Measurements from ENCODE around the gene SOBP. TPM values are rescaled to one million over a fixed set of nuclear protein-coding genes. Genes with fewer than 3 reads are reported as not detected.
A peak's percentile ranks its signal among the peaks of the same experiment; 100 is the strongest.

Gene SOBP
- total RNA-seq, 1 experiment from 2014 or later = 0.22 TPM

DNA sequence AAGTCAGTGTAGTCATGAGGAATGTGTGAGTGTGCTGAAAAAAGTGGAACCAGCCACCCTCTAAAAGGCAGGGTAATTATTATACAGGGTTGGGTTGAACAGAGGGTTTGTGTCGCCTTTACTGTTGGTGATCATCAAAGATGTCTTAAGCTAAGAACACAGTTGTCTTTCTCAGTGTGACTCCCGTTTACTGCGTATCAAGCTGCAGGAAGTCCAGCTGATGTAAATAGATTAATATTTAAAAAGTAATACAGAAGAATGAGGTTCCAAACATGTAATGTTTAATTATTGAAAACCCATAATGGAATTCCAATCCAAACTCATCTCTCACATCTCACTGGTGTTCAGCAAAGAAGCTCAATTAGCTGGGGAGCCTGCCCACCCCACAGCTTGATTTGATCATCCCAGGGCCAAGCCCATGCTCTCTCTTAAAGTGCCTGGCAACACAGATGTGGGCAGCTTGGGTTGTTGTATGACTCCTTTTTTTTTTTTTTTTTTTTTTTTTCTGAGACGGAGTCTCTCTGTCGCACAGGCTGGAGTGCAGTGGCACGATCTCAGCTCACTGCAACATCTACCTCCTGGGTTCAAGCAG is 127.5 kb downstream of the SOBP start:
- TF ChIP-seq, protein P1, sequence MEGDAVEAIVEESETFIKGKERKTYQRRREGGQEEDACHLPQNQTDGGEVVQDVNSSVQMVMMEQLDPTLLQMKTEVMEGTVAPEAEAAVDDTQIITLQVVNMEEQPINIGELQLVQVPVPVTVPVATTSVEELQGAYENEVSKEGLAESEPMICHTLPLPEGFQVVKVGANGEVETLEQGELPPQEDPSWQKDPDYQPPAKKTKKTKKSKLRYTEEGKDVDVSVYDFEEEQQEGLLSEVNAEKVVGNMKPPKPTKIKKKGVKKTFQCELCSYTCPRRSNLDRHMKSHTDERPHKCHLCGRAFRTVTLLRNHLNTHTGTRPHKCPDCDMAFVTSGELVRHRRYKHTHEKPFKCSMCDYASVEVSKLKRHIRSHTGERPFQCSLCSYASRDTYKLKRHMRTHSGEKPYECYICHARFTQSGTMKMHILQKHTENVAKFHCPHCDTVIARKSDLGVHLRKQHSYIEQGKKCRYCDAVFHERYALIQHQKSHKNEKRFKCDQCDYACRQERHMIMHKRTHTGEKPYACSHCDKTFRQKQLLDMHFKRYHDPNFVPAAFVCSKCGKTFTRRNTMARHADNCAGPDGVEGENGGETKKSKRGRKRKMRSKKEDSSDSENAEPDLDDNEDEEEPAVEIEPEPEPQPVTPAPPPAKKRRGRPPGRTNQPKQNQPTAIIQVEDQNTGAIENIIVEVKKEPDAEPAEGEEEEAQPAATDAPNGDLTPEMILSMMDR (conservative IDR thresholded peaks at IDR 0.05) = no peak
- no peak for TF ChIP-seq EZH2 (IDR thresholded peaks at IDR 0.05; ENCODE audit: low read depth)
- no peaks in the 10 kb centered on the region for H3K27me3 ChIP-seq (ENCODE audit: insufficient read depth, low read depth)
- H3K4me1 ChIP-seq (replicated peaks; ENCODE audit: insufficient read depth) = 0 out of 2 replicates have a peak, but pooled peaks cover 5% of the 10 kb centered on the region
- no peaks in the 10 kb centered on the region for H3F3A ChIP-seq (ENCODE audit: insufficient read depth, low read depth)
- ChIA-PET POLR2A (ENCODE audit: unreplicated experiment) (no interaction called here), CTCF (no interaction called here)
- H3K9me2 ChIP-seq (ENCODE audit: insufficient read depth) = no peaks in the 10 kb centered on the region
- no peaks in the 10 kb centered on the region for H3K9me3 ChIP-seq (ENCODE audit: insufficient read depth, low read depth)
- H3K79me2 ChIP-seq (ENCODE audit: low read depth) = no peaks in the 10 kb centered on the region
- no TSS peak for BruUV-seq (replicated peaks)
- H2AFZ ChIP-seq = no peak overlapping the region
- intact Hi-C loops (cut with micrococcal nuclease; ENCODE audit: unreplicated experiment) = no loop called here
- no peak overlapping the region for H3K4me2 ChIP-seq
- peak in 1 of 2 experiments; percentile 15 for DNase-seq
- H3K27ac ChIP-seq = no peak overlapping the region
- no peaks in the 10 kb centered on the region for H3K36me3 ChIP-seq (ENCODE audit: low read depth)
- no peak overlapping the region for H3K4me3 ChIP-seq
- H4K20me1 ChIP-seq (ENCODE audit: insufficient read depth) = no peaks in the 10 kb centered on the region

DNA sequence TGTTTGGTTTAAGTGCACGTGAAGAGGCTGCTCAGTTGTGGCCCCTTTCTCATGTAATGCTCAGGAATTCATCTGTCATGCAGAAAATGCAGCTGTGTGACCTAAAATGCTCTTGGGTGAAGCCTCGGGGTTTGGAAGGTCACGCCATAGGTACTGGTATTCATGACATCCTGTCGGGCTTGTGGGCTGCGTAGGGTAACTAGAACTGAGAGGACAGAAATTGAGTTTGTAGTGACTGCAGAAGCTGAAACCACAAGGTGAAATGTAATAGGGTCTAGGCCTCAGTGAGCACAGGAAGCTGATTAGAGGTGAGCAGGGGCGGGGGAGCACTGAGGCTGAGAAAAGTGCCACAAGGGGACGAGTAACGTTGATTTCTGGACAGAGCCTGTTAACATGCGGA is 128.8 kb downstream of the SOBP start:
- Histone ChIP-seq H3K79me2 (ENCODE audit: low read depth) (no peaks in the 10 kb centered on the region), H3K27me3 (ENCODE audit: insufficient read depth, low read depth) (no peaks in the 10 kb centered on the region), H2AFZ (no peak overlapping the region), H3K27ac (no peak overlapping the region), H3K36me3 (ENCODE audit: low read depth) (no peaks in the 10 kb centered on the region), H3K4me2 (no peak overlapping the region), H3K4me3 (no peak overlapping the region), H3K4me1 (replicated peaks; ENCODE audit: insufficient read depth) (peaks cover 14% of the 10 kb centered on the region), H3F3A (ENCODE audit: insufficient read depth, low read depth) (0 out of 2 replicates have a peak, but pooled peaks cover 2% of the 10 kb centered on the region), H3K9me2 (ENCODE audit: insufficient read depth) (no peaks in the 10 kb centered on the region), H3K9me3 (ENCODE audit: insufficient read depth, low read depth) (no peaks in the 10 kb centered on the region), H4K20me1 (ENCODE audit: insufficient read depth) (no peaks in the 10 kb centered on the region)
- ChIA-PET CTCF (no interaction called here), POLR2A (ENCODE audit: unreplicated experiment) (no interaction called here)
- TF ChIP-seq, protein P1 (conservative IDR thresholded peaks at IDR 0.05) = no peak
- no peak for TF ChIP-seq EZH2 (IDR thresholded peaks at IDR 0.05; ENCODE audit: low read depth)
- intact Hi-C loops (cut with micrococcal nuclease; ENCODE audit: unreplicated experiment) = no loop called here
- no TSS peak for BruUV-seq (replicated peaks)
- peak in 1 of 2 experiments; percentile 18 for DNase-seq

DNA sequence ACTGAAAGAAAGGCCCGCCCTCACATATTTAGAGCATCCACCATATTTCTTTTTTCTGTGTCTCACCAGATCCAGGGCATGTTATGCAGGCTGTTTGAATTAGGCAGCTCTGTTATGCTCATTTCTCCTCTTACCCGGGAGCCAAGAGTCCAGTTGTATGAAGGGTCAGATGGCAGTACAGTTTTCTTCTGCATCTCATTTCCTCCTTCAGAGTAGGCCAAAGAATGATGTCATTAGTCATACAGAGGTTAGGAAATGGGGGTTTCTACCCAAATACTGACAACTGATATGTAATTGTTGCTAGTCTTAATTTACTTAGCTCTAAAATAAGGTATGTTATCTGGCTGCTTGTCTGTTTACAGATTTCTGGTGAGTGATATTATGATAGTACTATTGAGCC is 130.8 kb downstream of the SOBP start:
- intact Hi-C loops (cut with micrococcal nuclease; ENCODE audit: unreplicated experiment) = no loop called here
- Histone ChIP-seq H3F3A (ENCODE audit: insufficient read depth, low read depth) (peaks cover 14% of the 10 kb centered on the region; the same call in 1 of the 2 replicates), H3K79me2 (ENCODE audit: low read depth) (no peaks in the 10 kb centered on the region), H3K36me3 (ENCODE audit: low read depth) (no peaks in the 10 kb centered on the region), H3K27ac (no peak overlapping the region), H3K4me1 (replicated peaks; ENCODE audit: insufficient read depth) (peaks cover 35% of the 10 kb centered on the region), H3K27me3 (ENCODE audit: insufficient read depth, low read depth) (no peaks in the 10 kb centered on the region), H3K9me3 (ENCODE audit: insufficient read depth, low read depth) (no peaks in the 10 kb centered on the region), H3K4me3 (no peak overlapping the region), H3K9me2 (ENCODE audit: insufficient read depth) (no peaks in the 10 kb centered on the region), H4K20me1 (ENCODE audit: insufficient read depth) (no peaks in the 10 kb centered on the region), H3K4me2 (no peak overlapping the region), H2AFZ (no peak overlapping the region)
- ChIA-PET POLR2A (ENCODE audit: unreplicated experiment) (no interaction called here), CTCF (no interaction called here)
- DNase-seq = peak in 1 of 2 experiments; percentile 30
- BruUV-seq (replicated peaks) = no TSS peak
- TF ChIP-seq, protein P1 (conservative IDR thresholded peaks at IDR 0.05) = no peak
- no peak for TF ChIP-seq EZH2 (IDR thresholded peaks at IDR 0.05; ENCODE audit: low read depth)

Measured in PC-9 (cell line).